Adipose tissue (tissue), 3 donors: ENCODE results near the gene ART4. TPM values are rescaled to one million over a fixed set of nuclear protein-coding genes. Genes with fewer than 3 reads are reported as not detected.

Experiments used
- H3K27ac ChIP-seq: one replicate; pipeline ENCODE4 v1.5.1; 2013; ENCODE audit warnings: low read depth, low read length
- WGBS, 3 donors: extraction: QIAGEN DNeasy Blood & Tissue Kit; methylation state at CpG; one replicate each; pipeline ENCODE4 v1.1.7; 2013; 5-methylcytosine and 5-hydroxymethylcytosine counted together
- polyA plus RNA-seq, 3 donors: library from polyadenylated mRNA; stranded (reverse); fragments of 200-250 nt; gene quantifications; one replicate each; pipeline ENCODE4 v1.2.3, GENCODE V29; 2013
- donor health status: healthy with polysubstance abuse.
- donor health status: Bipolar disorder and iron deficiency.
- donor health status: healthy.

ART4 gene
- polyA plus RNA-seq, 3 donors: 0.66 to 3.3 (median 0.74) TPM

- H3K27ac ChIP-seq: no peak overlapping the region
- WGBS, 3 donors: 53 to 68% (median 60%) methylated on average over 6 of the region's 6 CpGs
Observed at GRCh38 chr12:14854586-14855183, 11.4 kb upstream of the ART4 start.

DNA sequence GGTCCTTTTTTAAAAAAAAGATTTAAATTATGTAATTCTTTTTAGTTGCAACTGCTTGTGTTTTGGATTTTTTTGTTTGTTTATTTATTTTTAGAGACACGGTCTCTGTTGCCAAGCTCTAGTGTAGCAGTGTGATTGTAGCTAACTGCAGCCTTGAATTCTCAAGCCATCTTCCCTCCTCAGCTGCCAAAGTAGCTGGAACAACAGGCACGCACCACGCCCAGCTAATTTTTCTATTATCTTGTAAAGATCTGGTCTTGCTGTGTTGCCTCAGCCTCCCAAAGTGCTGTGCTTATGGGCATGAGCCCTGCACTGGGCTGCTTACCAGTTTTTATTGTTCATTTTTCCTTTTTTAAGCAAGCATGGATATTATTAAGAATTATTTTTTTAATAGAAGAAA lies 10.6 kb upstream of the ART4 start:
- H3K27ac ChIP-seq: no peak overlapping the region
- WGBS, 3 donors: 51 to 72% (median 58%) methylated on average over 3 of the region's 3 CpGs

GRCh38 chr12:14852880-14853279 lies 9.6 kb upstream of the ART4 start:
- H3K27ac ChIP-seq: no peak overlapping the region

DNA sequence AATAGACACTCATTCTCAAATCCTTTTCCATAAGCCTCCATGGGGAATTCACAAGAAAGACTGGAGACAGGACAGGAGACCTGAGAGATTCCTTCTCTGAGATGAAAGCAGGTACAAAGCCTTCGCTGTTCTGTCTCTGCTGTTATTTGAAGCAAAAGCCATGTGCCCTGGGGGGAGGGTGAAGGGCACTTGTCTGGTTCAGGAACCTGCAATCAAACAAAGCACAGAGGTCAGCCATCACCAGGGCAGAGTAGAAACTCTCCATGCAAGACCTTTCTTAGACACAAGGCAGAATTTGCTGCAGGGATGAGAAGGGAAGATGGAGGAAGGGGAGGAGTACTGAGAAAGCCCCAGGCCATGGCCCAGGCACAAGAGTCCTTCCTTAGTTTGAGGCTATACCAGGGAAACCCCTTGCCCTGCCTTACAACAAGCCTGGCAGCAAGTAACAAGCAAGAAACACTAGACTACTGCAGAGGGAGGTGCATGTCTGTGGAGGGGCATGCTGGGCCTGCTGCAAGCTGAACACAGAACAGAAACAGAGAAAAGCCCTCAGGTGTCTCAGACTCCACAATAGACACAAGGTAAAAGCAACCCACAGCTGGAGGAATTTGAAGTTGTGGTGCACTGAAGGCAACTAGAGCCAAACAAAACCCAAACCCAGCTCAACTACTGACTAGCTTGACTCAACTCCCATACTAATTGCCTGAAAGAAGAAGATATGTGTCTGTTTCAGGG lies 7.8 kb upstream of the ART4 start:
- no peak overlapping the region for H3K27ac ChIP-seq
- 4 to 96% (median 95%) methylated on average over 1 of the region's 1 CpG for WGBS, 3 donors

DNA sequence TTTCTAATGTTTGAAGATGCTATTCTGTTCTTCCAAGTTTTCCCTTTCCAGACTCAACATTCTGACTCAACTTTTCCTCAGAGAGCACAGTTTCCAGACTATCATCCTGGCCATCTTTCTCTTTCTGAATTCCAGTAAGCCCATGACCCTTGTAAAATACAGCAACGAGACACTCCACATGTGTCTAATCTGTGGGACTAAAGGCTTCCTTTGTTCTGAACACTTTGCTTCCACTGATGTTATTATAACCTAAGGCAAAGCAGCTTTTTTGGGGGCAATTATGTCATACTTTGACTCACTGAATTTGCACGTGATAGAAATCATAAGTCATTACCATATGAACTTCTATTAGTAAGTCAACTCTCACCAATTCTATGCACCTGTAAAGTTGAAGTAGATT lies 6.3 kb upstream of the ART4 start:
- 59 to 75% (median 66%) methylated on average over 2 of the region's 2 CpGs for WGBS, 3 donors
- no peak overlapping the region for H3K27ac ChIP-seq

GRCh38 chr12:14846876-14847580 lies 3.7 kb upstream of the ART4 start:
- no peak overlapping the region for H3K27ac ChIP-seq
- WGBS, 3 donors: 26 to 66% (median 41%) methylated on average over 4 of the region's 4 CpGs

DNA sequence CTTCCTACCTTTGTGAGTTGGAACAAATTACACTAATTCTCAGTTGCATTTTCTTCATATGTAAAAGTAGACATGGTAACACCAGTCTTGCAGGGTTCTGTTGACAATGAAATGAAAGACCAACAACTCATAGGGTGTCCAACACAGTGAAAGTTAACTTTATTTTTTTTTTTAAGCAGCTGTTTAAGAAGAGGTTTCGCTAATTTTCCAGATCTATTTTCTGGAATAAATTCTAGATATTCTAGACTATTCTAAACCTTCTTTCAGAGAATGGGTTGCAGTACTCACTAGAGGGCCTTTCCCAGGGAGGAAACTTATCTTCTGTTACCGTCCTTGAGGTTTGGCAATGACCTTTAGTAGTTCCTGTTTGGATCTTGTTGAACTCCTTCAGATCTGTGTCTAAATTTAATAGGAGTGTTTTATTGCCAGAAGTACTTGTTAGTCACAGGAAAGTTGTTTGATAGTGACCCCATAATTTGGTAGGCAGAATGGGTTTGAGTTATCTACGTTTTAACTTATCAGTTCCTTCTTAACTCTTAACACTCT lies 2.8 kb upstream of the ART4 start:
- no peak overlapping the region for H3K27ac ChIP-seq
- WGBS, 3 donors: 33 to 36% (median 34%) methylated on average over 3 of the region's 3 CpGs

GRCh38 chr12:14845350-14845750 lies 2.0 kb upstream of the ART4 start:
- WGBS, 3 donors: 11 to 14% (median 13%) methylated on average over 3 of the region's 3 CpGs
- H3K27ac ChIP-seq: no peak overlapping the region

DNA sequence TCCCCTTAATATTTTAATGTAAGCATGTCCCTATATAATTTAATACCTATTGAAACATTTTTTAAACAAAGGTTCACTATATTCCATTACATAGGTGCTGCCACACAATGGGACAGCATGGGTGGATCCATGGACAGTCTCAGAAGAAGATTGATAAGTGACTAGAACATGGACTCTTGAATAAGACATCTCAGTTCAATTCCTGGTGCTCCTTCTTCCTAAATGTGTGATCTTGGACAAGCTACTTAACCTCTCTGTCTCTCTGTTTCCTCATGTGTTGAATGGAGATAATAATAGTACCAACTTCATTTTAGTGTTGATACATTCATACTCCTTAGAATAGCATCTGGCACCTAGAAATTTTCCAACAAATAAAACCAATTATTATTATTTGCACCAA lies 1.1 kb upstream of the ART4 start:
- H3K27ac ChIP-seq: no peak overlapping the region

- H3K27ac ChIP-seq: no peak overlapping the region
- WGBS, 3 donors: 24 to 87% (median 82%) methylated on average over 3 of the region's 3 CpGs
Observed at GRCh38 chr12:14842315-14842714, 1.0 kb downstream of the ART4 start.

DNA sequence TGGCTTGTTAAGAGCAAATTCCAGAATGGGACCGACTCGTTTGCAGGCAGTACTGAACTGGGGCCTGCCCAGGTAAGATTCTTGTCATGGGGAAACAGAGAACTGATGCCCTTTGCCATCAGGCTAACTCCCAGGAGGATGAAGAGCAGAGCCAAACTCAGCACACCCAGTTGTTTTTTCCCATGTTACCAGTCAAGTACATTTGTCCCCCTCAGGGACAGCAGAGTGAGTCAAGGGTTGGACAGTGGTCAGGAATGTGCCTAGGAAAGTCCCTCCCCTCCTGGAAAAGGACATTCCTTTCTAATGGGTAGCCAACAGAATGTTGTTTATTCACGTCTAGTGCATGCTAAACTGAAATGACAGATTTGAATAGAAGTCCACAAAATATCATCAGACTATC lies 1.6 kb downstream of the ART4 start:
- no peak overlapping the region for H3K27ac ChIP-seq
- WGBS, 3 donors: 24 to 55% (median 42%) methylated on average over 3 of the region's 3 CpGs

DNA sequence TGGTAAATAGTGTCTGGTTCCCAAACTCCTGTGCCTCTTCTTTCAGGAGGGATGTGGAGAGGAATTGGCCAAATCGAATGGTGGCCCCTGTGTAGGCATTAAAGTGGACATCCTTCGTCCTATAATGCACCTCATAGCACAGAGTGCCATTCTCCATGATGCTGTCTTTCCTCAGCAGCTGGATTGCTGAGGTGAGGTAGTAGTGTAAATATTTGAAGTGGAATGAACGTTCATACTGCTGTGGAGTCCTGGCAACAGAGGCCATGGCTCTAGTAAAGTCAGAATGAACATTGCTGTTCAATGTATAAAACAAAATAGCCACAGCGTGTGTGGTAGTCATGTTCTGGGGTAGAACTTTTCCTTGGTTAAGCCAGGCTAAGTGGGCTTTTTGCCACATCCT lies 2.7 kb downstream of the ART4 start:
- 78 to 90% (median 90%) methylated on average over 4 of the region's 4 CpGs for WGBS, 3 donors
- H3K27ac ChIP-seq: no peak overlapping the region

DNA sequence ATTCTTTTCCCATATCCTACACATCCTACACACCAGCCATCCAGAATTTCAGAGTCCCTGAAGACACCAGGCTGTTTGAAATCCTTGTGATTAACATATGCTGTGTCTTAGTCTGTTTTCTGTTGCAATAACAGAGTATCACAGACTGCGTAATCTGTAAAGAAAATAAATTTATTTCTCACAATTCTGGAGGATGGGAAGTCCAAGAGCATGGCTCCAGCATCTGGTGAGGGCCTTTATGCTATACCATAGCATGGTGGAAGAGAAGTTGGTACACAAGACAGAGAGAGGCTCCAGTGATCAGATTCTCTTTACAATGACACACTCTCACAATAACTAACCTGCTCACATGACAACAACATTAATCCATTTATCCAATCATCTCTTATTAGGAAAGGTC lies 4.1 kb downstream of the ART4 start:
- 94 to 99% (median 97%) methylated on average over 1 of the region's 1 CpG for WGBS, 3 donors
- H3K27ac ChIP-seq: no peak overlapping the region

DNA sequence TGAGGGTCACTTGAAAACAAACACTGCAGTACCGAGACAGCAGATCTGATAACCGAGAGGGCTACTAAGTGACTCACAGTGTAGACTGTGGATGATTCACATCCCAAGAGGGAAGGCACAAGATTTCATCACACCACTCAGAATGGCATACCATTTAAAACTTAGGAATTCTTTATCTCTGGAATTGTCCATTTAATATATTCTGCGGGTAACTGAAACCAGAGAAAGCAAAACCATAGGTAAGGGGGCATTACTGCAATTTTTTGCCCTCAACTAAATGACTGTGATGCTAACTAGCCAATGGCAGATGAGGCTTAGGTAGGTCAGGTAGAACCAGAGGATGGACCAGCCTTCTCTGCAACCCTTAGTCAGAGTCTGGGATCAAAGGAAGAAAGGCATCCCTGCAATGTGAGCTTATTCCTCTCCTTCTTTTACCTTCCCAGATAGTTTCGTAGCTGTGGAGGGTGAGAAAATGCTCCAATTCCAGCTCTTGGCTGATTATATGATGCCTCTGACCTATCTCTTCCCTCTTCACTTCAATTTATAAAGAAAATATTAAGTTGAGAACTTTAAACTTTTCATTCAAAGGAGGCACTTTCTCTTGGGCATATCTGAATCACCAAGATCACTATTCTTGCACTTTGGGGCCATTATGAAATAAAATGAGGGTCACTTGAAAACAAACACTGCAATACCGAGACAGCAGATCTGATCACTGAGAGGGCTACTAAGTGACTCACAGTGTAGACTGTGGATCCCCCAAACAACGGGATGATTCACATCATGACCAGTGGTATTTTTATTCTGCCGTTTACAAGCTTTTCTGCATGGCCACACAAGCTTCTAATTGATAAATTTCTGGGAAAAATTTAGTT lies 6.8 kb downstream of the ART4 start:
- WGBS, 3 donors: 76 to 89% (median 80%) methylated on average over 7 of the region's 7 CpGs
- H3K27ac ChIP-seq: no peak overlapping the region

GRCh38 chr12:14834509-14834908 lies 8.8 kb downstream of the ART4 start:
- H3K27ac ChIP-seq: no peak overlapping the region

- 10 to 59% (median 51%) methylated on average over 1 of the region's 1 CpG for WGBS, 3 donors
- H3K27ac ChIP-seq: no peak overlapping the region
Observed at GRCh38 chr12:14833952-14834351, 9.4 kb downstream of the ART4 start.

DNA sequence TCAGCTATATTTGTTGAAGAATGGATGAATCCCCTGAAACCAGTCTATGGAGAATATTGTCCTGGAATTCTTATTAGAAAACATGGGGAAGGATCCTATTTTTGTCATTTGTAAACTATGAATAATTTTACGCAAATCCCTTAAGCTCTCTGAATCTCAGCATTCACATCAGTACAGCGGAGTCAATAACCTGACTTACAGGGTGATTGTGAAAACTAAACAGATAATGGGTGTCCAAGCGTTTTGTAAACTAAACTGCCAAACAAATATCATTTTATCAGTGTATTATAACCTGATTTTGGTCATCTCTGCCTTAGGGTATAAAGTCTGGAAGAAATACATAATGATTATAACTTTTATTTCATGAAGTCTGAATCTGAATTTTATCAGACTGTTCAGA lies 10.0 kb downstream of the ART4 start:
- WGBS, 3 donors: 88 to 89% (median 89%) methylated on average over 3 of the region's 3 CpGs
- no peak overlapping the region for H3K27ac ChIP-seq

DNA sequence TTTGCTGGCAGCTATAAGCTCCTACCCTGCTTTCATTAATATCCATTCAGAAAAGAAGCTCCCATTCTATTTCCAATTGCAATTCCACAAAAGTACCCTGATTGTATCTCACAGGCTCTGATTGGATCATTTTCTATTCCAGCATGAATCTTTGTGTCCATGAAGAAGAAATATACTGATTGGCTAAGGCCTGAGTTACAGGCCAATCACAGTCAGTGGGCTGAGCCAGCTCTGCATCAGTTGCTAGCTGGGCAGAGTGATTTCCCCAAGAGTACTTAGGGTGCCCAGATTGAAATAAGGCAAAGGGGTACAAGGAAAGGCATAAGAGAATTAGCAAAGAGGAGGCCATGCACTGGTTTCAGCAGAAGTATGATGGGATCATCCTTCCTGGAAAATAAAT lies 14.4 kb downstream of the ART4 start:
- no peak overlapping the region for H3K27ac ChIP-seq

- 89 to 90% (median 90%) methylated on average over 2 of the region's 2 CpGs for WGBS, 3 donors
- no peak overlapping the region for H3K27ac ChIP-seq
Observed at GRCh38 chr12:14827043-14827442, 16.3 kb downstream of the ART4 start.
